Activated CD8-positive, alpha-beta T cell treated with anti-CD3 and anti-CD28 coated beads for 36 hours (primary cell): ENCODE data around the gene PRMT3. TPM values are rescaled to one million over a fixed set of nuclear protein-coding genes. Genes with fewer than 3 reads are reported as not detected.

Experiments used
- ATAC-seq: fragments of 200-7000 bp; cut with Tn5 transposase; one replicate; pipeline ENCODE4 v1.10.0; 2021; ENCODE audit warnings: mild to moderate bottlenecking, moderate library complexity
- CTCF ChIA-PET: fragments of 350-600 bp; sonication (Branson Sonifier 250); formaldehyde crosslinking; loops from one replicate; lab custom pipeline; 2021; ENCODE audit warnings: antibody characterized with exemption; lab: Charles Lee
- POLR2A ChIA-PET: fragments of 350-600 bp; sonication (Branson Sonifier 250); formaldehyde crosslinking; loops from one replicate; lab custom pipeline; 2021; ENCODE audit warnings: antibody characterized with exemption; lab: Charles Lee
- DNase-seq: peaks from one replicate; pipeline ENCODE4 v3.0.0-alpha.2; 2020
- H3K27ac Mint-ChIP-seq: one replicate; pipeline ENCODE4 v1.8.0; 2021; ENCODE audit warnings: mild to moderate bottlenecking, mixed read lengths
- H3K27me3 Mint-ChIP-seq: one replicate; pipeline ENCODE4 v1.8.0; 2021; ENCODE audit warnings: mixed read lengths
- H3K36me3 Mint-ChIP-seq: one replicate; pipeline ENCODE4 v1.8.0; 2021; ENCODE audit warnings: low read depth, mixed read lengths
- H3K4me1 Mint-ChIP-seq: one replicate; pipeline ENCODE4 v1.8.0; 2021; ENCODE audit warnings: low read depth, mixed read lengths
- H3K4me3 Mint-ChIP-seq: one replicate; pipeline ENCODE4 v1.8.0; 2021; ENCODE audit warnings: mild to moderate bottlenecking, moderate library complexity, mixed read lengths
- H3K9me3 Mint-ChIP-seq: one replicate; pipeline ENCODE4 v1.8.0; 2021; ENCODE audit warnings: mixed read lengths
- intact Hi-C: fragments of 100-400 bp; cut with micrococcal nuclease; formaldehyde crosslinking; loops from one replicate; pipeline ENCODE4 v1.10.0; 2022
- total RNA-seq, 2 experiments: library from RNA; stranded (reverse); gene quantifications; one replicate each; pipeline ENCODE4 v1.2.3, GENCODE V29; 2021
- TF ChIP-seq, protein P1 (sequence below): fragments of 200-600 bp; IDR thresholded peaks from one replicate; pipeline ENCODE4 v1.8.0; 2022; ENCODE audit warnings: antibody characterized with exemption, mild to moderate bottlenecking

Gene PRMT3
- total RNA-seq, 2 experiments from 2014 or later = 33.3 to 36.4 TPM

DNA sequence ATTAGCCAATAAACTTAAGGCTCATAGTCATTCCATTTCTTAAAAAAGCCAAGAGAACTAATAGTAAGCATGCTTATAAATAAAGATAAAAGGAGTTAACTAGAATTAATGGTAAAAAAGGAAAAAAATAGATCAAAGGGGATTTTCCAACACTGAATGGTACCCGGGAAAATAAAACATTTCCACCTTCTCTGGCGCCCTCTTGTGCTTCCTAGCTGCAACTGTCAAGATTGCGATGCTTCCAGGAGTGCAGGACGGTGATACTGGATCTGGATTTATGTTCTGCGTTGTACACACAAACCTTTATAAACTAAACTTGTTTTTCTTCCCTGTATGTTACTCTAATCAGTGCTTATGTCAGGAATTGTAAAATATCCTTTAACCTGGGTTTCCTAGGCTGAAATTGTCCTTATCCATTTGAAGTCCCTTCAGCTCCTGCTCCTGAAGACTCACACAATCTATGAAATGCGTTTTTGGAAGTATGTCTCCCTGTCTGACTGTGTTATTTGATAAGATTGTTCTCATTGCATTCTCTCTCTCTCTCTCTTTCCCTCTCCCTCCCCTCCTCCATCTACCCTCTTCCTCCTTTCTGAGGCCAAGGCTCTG lies 33.6 kb upstream of the PRMT3 start:
- Mint-ChIP-seq H3K9me3 (no peaks in the 10 kb centered on the region), H3K27me3 (no peaks in the 10 kb centered on the region), H3K27ac (no peak overlapping the region), H3K4me3 (no peak overlapping the region), H3K36me3 (no peaks in the 10 kb centered on the region), H3K4me1 (no peaks in the 10 kb centered on the region)
- ChIA-PET POLR2A (interaction anchor here (1.3 kb wide), 1 partner anchor 215 kb away, joined by 4 read pairs; no protein-coding TSS in a partner anchor), CTCF (interaction anchor here (0.6 to 6.6 kb wide), 20 partner anchors 8 to 636 kb away, joined by 3 to 141 read pairs (median 4); partner anchors contain the start of gene HTATIP2)
- TF ChIP-seq, protein P1, sequence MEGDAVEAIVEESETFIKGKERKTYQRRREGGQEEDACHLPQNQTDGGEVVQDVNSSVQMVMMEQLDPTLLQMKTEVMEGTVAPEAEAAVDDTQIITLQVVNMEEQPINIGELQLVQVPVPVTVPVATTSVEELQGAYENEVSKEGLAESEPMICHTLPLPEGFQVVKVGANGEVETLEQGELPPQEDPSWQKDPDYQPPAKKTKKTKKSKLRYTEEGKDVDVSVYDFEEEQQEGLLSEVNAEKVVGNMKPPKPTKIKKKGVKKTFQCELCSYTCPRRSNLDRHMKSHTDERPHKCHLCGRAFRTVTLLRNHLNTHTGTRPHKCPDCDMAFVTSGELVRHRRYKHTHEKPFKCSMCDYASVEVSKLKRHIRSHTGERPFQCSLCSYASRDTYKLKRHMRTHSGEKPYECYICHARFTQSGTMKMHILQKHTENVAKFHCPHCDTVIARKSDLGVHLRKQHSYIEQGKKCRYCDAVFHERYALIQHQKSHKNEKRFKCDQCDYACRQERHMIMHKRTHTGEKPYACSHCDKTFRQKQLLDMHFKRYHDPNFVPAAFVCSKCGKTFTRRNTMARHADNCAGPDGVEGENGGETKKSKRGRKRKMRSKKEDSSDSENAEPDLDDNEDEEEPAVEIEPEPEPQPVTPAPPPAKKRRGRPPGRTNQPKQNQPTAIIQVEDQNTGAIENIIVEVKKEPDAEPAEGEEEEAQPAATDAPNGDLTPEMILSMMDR = peak; percentile 95
- intact Hi-C loops = no loop called here
- DNase-seq (peak; percentile 42), ATAC-seq (peak; percentile 68)

DNA sequence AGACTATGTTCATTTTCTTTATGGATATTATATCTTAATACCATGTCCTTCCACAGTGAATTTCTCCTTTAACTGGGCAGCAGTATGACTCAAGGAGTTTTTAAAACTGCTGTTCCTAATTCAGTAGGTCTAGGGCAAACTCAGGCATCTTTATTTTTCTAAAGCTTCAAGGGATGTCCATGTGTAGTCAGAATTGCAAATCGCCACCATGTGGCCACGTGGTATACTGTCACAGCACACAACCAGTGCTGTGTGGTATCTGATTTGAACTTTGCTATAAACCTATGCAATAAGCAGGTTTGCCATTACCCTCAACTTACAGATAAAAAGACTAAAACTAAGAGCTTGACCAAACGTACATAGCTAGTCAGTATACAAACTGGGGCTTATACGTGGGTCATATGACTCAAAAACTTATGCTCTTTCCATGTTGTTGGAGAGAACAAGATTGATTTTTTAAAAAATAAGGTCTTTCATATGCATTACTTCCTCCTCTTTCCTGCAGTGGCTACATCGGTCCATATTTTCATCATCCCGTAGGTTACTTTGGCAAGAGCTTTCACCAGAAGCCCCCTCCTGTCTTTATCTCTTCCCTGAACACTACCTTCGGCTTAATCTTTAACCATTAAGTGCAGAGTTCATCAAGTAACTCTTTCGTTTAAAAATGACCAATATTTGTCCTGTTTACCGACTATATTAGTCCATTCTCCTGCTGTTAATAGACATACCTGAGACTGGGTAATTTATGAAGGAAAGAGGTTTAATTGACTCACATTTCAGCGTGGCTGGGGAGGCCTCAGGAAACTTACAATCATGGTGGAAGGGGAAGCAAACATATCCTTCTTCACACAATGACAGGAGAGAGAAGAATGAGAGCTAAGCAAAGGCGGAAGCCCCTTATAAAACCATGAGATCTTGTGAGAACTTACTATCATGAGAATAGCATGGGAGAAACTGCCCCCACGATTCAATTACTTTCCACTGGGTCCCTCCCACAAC lies 32.0 kb upstream of the PRMT3 start:
- H3K27me3 Mint-ChIP-seq = no peaks in the 10 kb centered on the region
- no peak overlapping the region for H3K27ac Mint-ChIP-seq
- DNase-seq (peak; percentile 62), ATAC-seq (peak; percentile 83)
- H3K9me3 Mint-ChIP-seq = no peaks in the 10 kb centered on the region
- ChIA-PET POLR2A (interaction anchor here (1.4 kb wide), 1 partner anchor 11 kb away, joined by 3 read pairs; no protein-coding TSS in a partner anchor), CTCF (interaction anchor here (0.8 to 6.6 kb wide), 12 partner anchors 9 to 228 kb away, joined by 3 to 141 read pairs (median 4); partner anchors contain the start of gene HTATIP2)
- intact Hi-C loops = loop anchor here (1.0 kb wide), 1 partner anchor 227 kb away; no protein-coding TSS in a partner anchor
- no peak overlapping the region for H3K4me3 Mint-ChIP-seq
- H3K4me1 Mint-ChIP-seq = peaks cover 4% of the 10 kb centered on the region
- TF ChIP-seq, protein P1 = peak; percentile 39
- H3K36me3 Mint-ChIP-seq = peaks cover 2% of the 10 kb centered on the region

DNA sequence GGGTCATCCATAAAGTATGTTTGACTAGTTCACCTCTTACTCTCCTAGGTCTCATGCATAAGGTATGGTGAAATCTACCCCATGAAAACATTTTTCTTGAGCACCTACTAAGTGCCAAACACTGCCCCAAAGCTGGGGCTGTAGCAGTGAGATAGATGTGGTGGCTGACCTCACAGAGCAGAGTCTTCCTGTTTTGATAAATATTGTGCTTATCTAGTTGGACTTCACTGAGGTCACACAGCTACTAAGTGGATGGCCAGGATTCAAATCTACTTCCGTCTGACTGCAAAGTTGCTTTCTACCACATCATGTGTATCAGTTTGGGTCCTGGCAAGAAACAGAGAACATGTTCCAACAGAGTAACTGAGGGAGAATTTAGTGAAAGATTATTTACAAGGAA lies 30.4 kb upstream of the PRMT3 start:
- TF ChIP-seq, protein P1 = no peak
- Mint-ChIP-seq H3K27me3 (no peaks in the 10 kb centered on the region), H3K9me3 (peaks cover 2% of the 10 kb centered on the region), H3K4me3 (no peak overlapping the region), H3K4me1 (peaks cover 14% of the 10 kb centered on the region), H3K36me3 (peaks cover 3% of the 10 kb centered on the region), H3K27ac (no peak overlapping the region)
- no peak for DNase-seq
- POLR2A ChIA-PET = no interaction called here
- CTCF ChIA-PET = interaction anchor here (4.3 kb wide), 1 partner anchor 228 kb away, joined by 31 read pairs; no protein-coding TSS in a partner anchor
- ATAC-seq = no peak
- intact Hi-C loops = no loop called here

DNA sequence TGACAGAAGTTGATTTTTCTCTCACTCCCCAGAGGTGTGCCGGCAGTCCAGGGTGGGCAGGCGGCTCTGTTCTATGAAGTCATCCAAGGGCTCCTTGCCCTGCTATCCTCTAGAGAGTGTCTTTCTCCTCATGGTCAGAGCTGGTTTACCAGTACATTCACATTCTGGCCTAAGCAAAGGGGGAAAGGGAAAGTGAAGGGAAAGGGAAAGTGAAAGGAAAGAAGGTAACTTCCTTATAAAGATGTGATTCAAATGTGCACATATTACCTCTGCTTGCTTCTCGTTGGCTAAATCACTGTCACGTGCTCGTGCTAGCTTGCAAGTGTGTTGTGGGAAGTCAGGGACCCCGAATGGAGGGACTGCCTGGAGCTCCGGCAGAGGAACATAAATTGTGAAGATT lies 26.9 kb upstream of the PRMT3 start:
- intact Hi-C loops = no loop called here
- CTCF ChIA-PET = interaction anchor here (1.0 to 4.3 kb wide), 4 partner anchors 9 to 232 kb away, joined by 3 to 31 read pairs (median 4); no protein-coding TSS in a partner anchor
- Mint-ChIP-seq H3K27ac (peak overlapping the region; percentile 81), H3K9me3 (peaks cover 6% of the 10 kb centered on the region), H3K36me3 (peaks cover 19% of the 10 kb centered on the region), H3K27me3 (no peaks in the 10 kb centered on the region), H3K4me3 (peak overlapping the region; percentile 61), H3K4me1 (peaks cover 36% of the 10 kb centered on the region)
- ATAC-seq (peak; percentile 60), DNase-seq (peak; percentile 61)
- TF ChIP-seq, protein P1 = no peak
- POLR2A ChIA-PET = interaction anchor here (0.5 to 0.8 kb wide), 2 partner anchors 150 to 1727 kb away, joined by 3 read pairs; no protein-coding TSS in a partner anchor
